Panc1 (cell line): ENCODE measurements around the gene EPC1.

Experiments
- CTCF ChIP-seq: fragments of 450-650 bp; IDR thresholded peaks from 2 replicates; pipeline ENCODE4 v1.5.1; 2017; ENCODE audit warnings: mild to moderate bottlenecking
- POLR2AphosphoS5 ChIP-seq: IDR thresholded peaks from 2 replicates; pipeline ENCODE4 v1.6.1; 2012; ENCODE audit warnings: mild to moderate bottlenecking, low read depth, low read length, moderate library complexity
- SIN3A ChIP-seq: IDR thresholded peaks from 2 replicates; pipeline ENCODE4 v1.6.1; 2012; ENCODE audit warnings: low read depth, mild to moderate bottlenecking, low read length, moderate library complexity, borderline replicate concordance; ENCODE audit not compliant: insufficient read depth
- TCF7L2 ChIP-seq: IDR thresholded peaks from 2 replicates; pipeline ENCODE4 v1.6.1; 2011; ENCODE audit warnings: mild to moderate bottlenecking, low read depth, low read length, inconsistent platforms
- TF ChIP-seq, protein P1 (sequence below), 2 experiments: IDR thresholded peaks; 2 replicates each; pipeline ENCODE4 v1.6.1; 2011 to 2012; ENCODE audit warnings: low read depth in 2 of 2, control low read depth in 1 of 2, low read length in 1 of 2, mild to moderate bottlenecking in 1 of 2, moderate library complexity in 1 of 2; ENCODE audit not compliant: insufficient read depth in 1 of 2

GRCh38 chr10:32329061-32329460 is 17.9 kb downstream of the EPC1 start:
- no peak for TF ChIP-seq POLR2AphosphoS5
- no peak for TF ChIP-seq CTCF
- TF ChIP-seq, protein P1, sequence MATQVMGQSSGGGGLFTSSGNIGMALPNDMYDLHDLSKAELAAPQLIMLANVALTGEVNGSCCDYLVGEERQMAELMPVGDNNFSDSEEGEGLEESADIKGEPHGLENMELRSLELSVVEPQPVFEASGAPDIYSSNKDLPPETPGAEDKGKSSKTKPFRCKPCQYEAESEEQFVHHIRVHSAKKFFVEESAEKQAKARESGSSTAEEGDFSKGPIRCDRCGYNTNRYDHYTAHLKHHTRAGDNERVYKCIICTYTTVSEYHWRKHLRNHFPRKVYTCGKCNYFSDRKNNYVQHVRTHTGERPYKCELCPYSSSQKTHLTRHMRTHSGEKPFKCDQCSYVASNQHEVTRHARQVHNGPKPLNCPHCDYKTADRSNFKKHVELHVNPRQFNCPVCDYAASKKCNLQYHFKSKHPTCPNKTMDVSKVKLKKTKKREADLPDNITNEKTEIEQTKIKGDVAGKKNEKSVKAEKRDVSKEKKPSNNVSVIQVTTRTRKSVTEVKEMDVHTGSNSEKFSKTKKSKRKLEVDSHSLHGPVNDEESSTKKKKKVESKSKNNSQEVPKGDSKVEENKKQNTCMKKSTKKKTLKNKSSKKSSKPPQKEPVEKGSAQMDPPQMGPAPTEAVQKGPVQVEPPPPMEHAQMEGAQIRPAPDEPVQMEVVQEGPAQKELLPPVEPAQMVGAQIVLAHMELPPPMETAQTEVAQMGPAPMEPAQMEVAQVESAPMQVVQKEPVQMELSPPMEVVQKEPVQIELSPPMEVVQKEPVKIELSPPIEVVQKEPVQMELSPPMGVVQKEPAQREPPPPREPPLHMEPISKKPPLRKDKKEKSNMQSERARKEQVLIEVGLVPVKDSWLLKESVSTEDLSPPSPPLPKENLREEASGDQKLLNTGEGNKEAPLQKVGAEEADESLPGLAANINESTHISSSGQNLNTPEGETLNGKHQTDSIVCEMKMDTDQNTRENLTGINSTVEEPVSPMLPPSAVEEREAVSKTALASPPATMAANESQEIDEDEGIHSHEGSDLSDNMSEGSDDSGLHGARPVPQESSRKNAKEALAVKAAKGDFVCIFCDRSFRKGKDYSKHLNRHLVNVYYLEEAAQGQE (IDR thresholded peaks at IDR 0.05; ENCODE audit: insufficient read depth in 1 of 2, low read depth in 2 of 2, low read length in 1 of 2): no peak
- TF ChIP-seq SIN3A: no peak
- no peak for TF ChIP-seq TCF7L2
